Ishikawa (cell line): ENCODE results near the gene ZFR2.

Experiments
- CEBPB ChIP-seq: IDR thresholded peaks from 2 replicates; pipeline ENCODE4 v1.6.1; 2012
- EP300 ChIP-seq: IDR thresholded peaks from 2 replicates; pipeline ENCODE4 v1.6.1; 2012; ENCODE audit warnings: borderline replicate concordance
- MAX ChIP-seq: IDR thresholded peaks from 2 replicates; pipeline ENCODE4 v1.6.1; 2012
- NFIC ChIP-seq: IDR thresholded peaks from 2 replicates; pipeline ENCODE4 v1.6.1; 2012
- TEAD4 ChIP-seq: IDR thresholded peaks from 2 replicates; pipeline ENCODE4 v1.6.1; 2012
- YY1 ChIP-seq: IDR thresholded peaks from 2 replicates; pipeline ENCODE4 v1.6.1; 2012; ENCODE audit warnings: low read depth

GRCh38 chr19:3767050-3767449 lies 101.8 kb downstream of the ZFR2 start:
- no peak for TF ChIP-seq YY1
- no peak for TF ChIP-seq NFIC
- TF ChIP-seq EP300 = no peak
- no peak for TF ChIP-seq CEBPB
- TF ChIP-seq MAX = no peak
- TF ChIP-seq TEAD4 = no peak
